Endothelial cell of umbilical vein (primary cell): ENCODE measurements around the gene LMAN2. TPM values are rescaled to one million over a fixed set of nuclear protein-coding genes. Genes with fewer than 3 reads are reported as not detected.

ENCODE experiments used
- BruUV-seq: library from RNA; stranded (reverse); fragments of 400-500 nt; replicated peaks from 2 replicates; lab custom pipeline; 2021; lab: Mats Ljungman, UMichigan
- CTCF ChIA-PET: fragments of 300-600, 350-600 bp; sonication (Branson Sonifier 250); formaldehyde crosslinking; loops from one replicate; lab custom pipeline; 2021; ENCODE audit warnings: antibody characterized with exemption, inconsistent platforms; lab: Charles Lee
- POLR2A ChIA-PET: fragments of 300-600, 350-600 bp; sonication (Branson Sonifier 250); formaldehyde crosslinking; loops from one replicate; lab custom pipeline; 2021; ENCODE audit warnings: antibody characterized with exemption, inconsistent platforms; lab: Charles Lee
- DNase-seq: peaks from one replicate; pipeline ENCODE4 v3.0.0-alpha.2; 2011; ENCODE audit warnings: low read depth, low spot score
- FAIRE-seq: peaks from 2 replicates; lab custom pipeline; 2011; peaks lifted over from hg19 to GRCh38; lab: Jason Lieb, UNC
- H2AFZ ChIP-seq: 2 replicates; pipeline ENCODE4 v1.6.0; 2012; ENCODE audit warnings: low read depth, low read length, control low read depth, inconsistent platforms
- H3K27ac ChIP-seq: 2 replicates; pipeline ENCODE4 v1.5.1; 2011; ENCODE audit warnings: low read depth, mild to moderate bottlenecking, control low read depth, low read length, moderate library complexity; ENCODE audit not compliant: insufficient read depth
- H3K27me3 ChIP-seq, 2 experiments: 2 replicates each; pipeline versions ENCODE4 v1.6.0 to v1.6.1; 2011; ENCODE audit warnings: low read length in 2 of 2, mixed read lengths in 1 of 2; ENCODE audit not compliant: control insufficient read depth in 2 of 2, insufficient read depth in 2 of 2
- H3K36me3 ChIP-seq, 2 experiments: 2 replicates in 1 of 2; 3 replicates in 1 of 2; pipeline ENCODE4 v1.5.1; 2011; ENCODE audit warnings: low read length in 2 of 2, mild to moderate bottlenecking in 1 of 2, moderate library complexity in 1 of 2; ENCODE audit not compliant: control insufficient read depth in 2 of 2, insufficient read depth in 2 of 2; ENCODE audit errors: extremely low read depth in 1 of 2
- H3K4me1 ChIP-seq: 3 replicates; pipeline ENCODE4 v1.5.1; 2011; ENCODE audit warnings: mild to moderate bottlenecking, low read length; ENCODE audit not compliant: control insufficient read depth, insufficient read depth; ENCODE audit errors: extremely low read depth
- H3K4me2 ChIP-seq: 2 replicates; pipeline ENCODE4 v1.6.1; 2011; ENCODE audit warnings: low read length, control low read depth, mixed read lengths; ENCODE audit not compliant: insufficient read depth
- H3K4me3 ChIP-seq, 3 experiments: fragments of 200-600 bp in 1 of 3; sonication (generic), shearing (Covaris generic) in 1 of 3; replicated peaks in 1 of 3; 2 replicates each; pipeline ENCODE4 v1.5.1; 2011 to 2016; ENCODE audit warnings: control low read depth in 3 of 3, low read length in 3 of 3, mild to moderate bottlenecking in 2 of 3, inconsistent platforms in 1 of 3, low read depth in 1 of 3, moderate library complexity in 1 of 3; ENCODE audit not compliant: insufficient read depth in 1 of 3
- H3K79me2 ChIP-seq: 2 replicates; pipeline ENCODE4 v1.6.0; 2012; ENCODE audit warnings: low read length, inconsistent platforms; ENCODE audit not compliant: control insufficient read depth, insufficient read depth
- H3K9ac ChIP-seq: replicated peaks from 2 replicates; pipeline ENCODE3; 2011; ENCODE audit warnings: low read length, control low read depth; ENCODE audit not compliant: insufficient read depth; ENCODE audit errors: extremely low read depth
- H3K9me1 ChIP-seq: replicated peaks from 3 replicates; pipeline ENCODE4 v1.6.0; 2011; ENCODE audit warnings: mild to moderate bottlenecking, low read length; ENCODE audit not compliant: control insufficient read depth, insufficient read depth; ENCODE audit errors: extremely low read depth
- H3K9me3 ChIP-seq: replicated peaks from 2 replicates; pipeline ENCODE4 v1.5.1; 2012; ENCODE audit warnings: low read length, inconsistent platforms; ENCODE audit not compliant: control insufficient read depth, insufficient read depth
- H4K20me1 ChIP-seq: replicated peaks from 2 replicates; pipeline ENCODE3; 2011; ENCODE audit warnings: mild to moderate bottlenecking, low read length; ENCODE audit not compliant: control insufficient read depth, insufficient read depth; ENCODE audit errors: extremely low read depth
- CTCF ChIP-seq, 2 donors: IDR thresholded peaks; 1 replicate in 1 of 2; 2 replicates in 1 of 2; pipeline ENCODE4 v1.5.1; 2011; ENCODE audit warnings: low read length in 2 of 2, mild to moderate bottlenecking in 2 of 2, moderate library complexity in 2 of 2, control low read depth in 1 of 2, inconsistent platforms in 1 of 2, low read depth in 1 of 2; ENCODE audit not compliant: insufficient read depth in 1 of 2; ENCODE audit errors: extremely low read depth in 1 of 2
- EZH2 ChIP-seq: IDR thresholded peaks from 2 replicates; pipeline ENCODE4 v1.6.1; 2012; ENCODE audit warnings: borderline replicate concordance, low read depth, mild to moderate bottlenecking, moderate library complexity, low read length, inconsistent platforms; ENCODE audit not compliant: severe bottlenecking
- FOS ChIP-seq: IDR thresholded peaks from 2 replicates; pipeline ENCODE4 v1.6.1; 2011; ENCODE audit warnings: mild to moderate bottlenecking, low read length, moderate library complexity, borderline replicate concordance; ENCODE audit not compliant: insufficient read depth
- GATA2 ChIP-seq: IDR thresholded peaks from 2 replicates; pipeline ENCODE4 v1.7.0; 2011; ENCODE audit warnings: low read depth, mild to moderate bottlenecking, moderate library complexity, mixed read lengths, low read length; ENCODE audit not compliant: insufficient read length, insufficient read depth
- JUN ChIP-seq: IDR thresholded peaks from 2 replicates; pipeline ENCODE4 v1.6.1; 2011; ENCODE audit warnings: borderline replicate concordance, low read depth; ENCODE audit not compliant: insufficient read length, insufficient read depth
- MAX ChIP-seq: IDR thresholded peaks from 2 replicates; pipeline ENCODE4 v1.6.1; 2011; ENCODE audit not compliant: insufficient read depth, insufficient read length
- MYC ChIP-seq: IDR thresholded peaks from one replicate; pipeline ENCODE4 v1.6.1; 2011; ENCODE audit warnings: mild to moderate bottlenecking, low read depth, low read length
- POLR2A ChIP-seq: IDR thresholded peaks from 2 replicates; pipeline ENCODE4 v1.6.1; 2012; ENCODE audit warnings: low read depth, mild to moderate bottlenecking, control low read depth, low read length
- POLR2AphosphoS5 ChIP-seq: IDR thresholded peaks from 2 replicates; pipeline ENCODE4 v1.6.1; 2012; ENCODE audit warnings: low read depth, mild to moderate bottlenecking, control low read depth, low read length, moderate library complexity; ENCODE audit not compliant: insufficient read depth
- dilution Hi-C: fragments of 300-500 bp; cut with MboI; formaldehyde crosslinking; loops from one replicate; pipeline ENCODE4 v1.15.0; 2019; ENCODE audit warnings: low sequenced_read_pairs; ENCODE audit not compliant: extremely low pct_ligation_motif_present
- intact Hi-C: fragments of 100-400 bp; cut with micrococcal nuclease; formaldehyde crosslinking; loops from one replicate; pipeline ENCODE4 v1.10.0; 2022
- polyA plus RNA-seq, 4 experiments: library from polyadenylated mRNA; depleted of rRNA in 3 of 4; stranded (reverse) in 3 of 4; unstranded in 1 of 4; fragments of >200 nt; gene quantifications; 2 replicates each; pipeline versions ENCODE4 v1.2.1 to v1.2.3, GENCODE V29; 2011 to 2012; ENCODE audit warnings: missing spikeins in 1 of 4
- total RNA-seq: library from RNA; stranded (reverse); gene quantifications from 2 replicates; pipeline ENCODE4 v1.2.3, GENCODE V29; 2021

Gene LMAN2
- total and polyA plus RNA-seq, 2 donors (not counting 3 experiments of a cell fraction or from before 2014, with no cell fraction given) = 151 to 370 TPM

- no peak for TF ChIP-seq GATA2
- no peak for TF ChIP-seq CTCF (IDR thresholded peaks at IDR 0.05; ENCODE audit: extremely low read depth in 1 of 2, insufficient read depth in 1 of 2, low read depth in 1 of 2, low read length in 2 of 2)
- no peak for TF ChIP-seq EZH2
- TF ChIP-seq MYC = no peak
- no peak for TF ChIP-seq FOS
- TF ChIP-seq JUN = no peak
- TF ChIP-seq POLR2A = no peak
- TF ChIP-seq MAX = no peak
- no peak for TF ChIP-seq POLR2AphosphoS5
- dilution Hi-C loops (no loop called here), intact Hi-C loops (no loop called here)
- H3K27ac ChIP-seq = no peak overlapping the region
- no peaks in the 10 kb centered on the region for H3K79me2 ChIP-seq
- H3K36me3 ChIP-seq = no peaks in the 10 kb centered on the region
- no peaks in the 10 kb centered on the region for H4K20me1 ChIP-seq
- no peaks in the 10 kb centered on the region for H3K9me3 ChIP-seq
- no peaks in the 10 kb centered on the region for H3K9me1 ChIP-seq
- H3K4me1 ChIP-seq = peaks cover 18% of the 10 kb centered on the region
- H3K9ac ChIP-seq = no peak overlapping the region
- H3K4me3 ChIP-seq = no peak overlapping the region
- no peak for DNase-seq
- ChIA-PET CTCF (interaction anchor here (1.2 to 6.3 kb wide), 3 partner anchors 9 to 40 kb away, joined by 3 to 31 read pairs (median 9); no protein-coding TSS in a partner anchor), POLR2A (interaction anchor here (0.9 kb wide), 1 partner anchor 9 kb away, joined by 3 read pairs; no protein-coding TSS in a partner anchor)
- BruUV-seq = no TSS peak
- peak; percentile 33 for FAIRE-seq
- H3K4me2 ChIP-seq = no peak overlapping the region
- no peaks in the 10 kb centered on the region for H3K27me3 ChIP-seq
- no peak overlapping the region for H2AFZ ChIP-seq
Measured at GRCh38 chr5:177358370-177358819, 6.9 kb upstream of the LMAN2 start.
